Adrenal gland (tissue), 12 donors: ENCODE data around the gene TMA7. TPM values are rescaled to one million over a fixed set of nuclear protein-coding genes. Genes with fewer than 3 reads are reported as not detected.

Source experiments
- DNase-seq, 7 donors: peaks; one replicate each; pipeline ENCODE4 v3.0.0-alpha.2; 2019 to 2020
- H3K27ac ChIP-seq, 5 donors: fragments of 200-600 bp; sonication (generic) in 4 of 5; 1 replicate in 3 of 5; 2 replicates in 2 of 5; pipeline versions ENCODE4 v1.5.1 to v1.8.0; 2016 to 2020; ENCODE audit warnings: mild to moderate bottlenecking in 1 of 5
- H3K27me3 ChIP-seq: fragments of 200-600 bp; 2 replicates; pipeline ENCODE4 v1.8.0; 2021
- H3K36me3 ChIP-seq, 2 donors: fragments of 200-600 bp; replicated peaks in 1 of 2; 1 replicate in 1 of 2; 2 replicates in 1 of 2; pipeline versions ENCODE4 v1.5.1 to v1.8.0; 2018 to 2022
- H3K4me1 ChIP-seq, 2 donors: fragments of 200-600 bp; replicated peaks in 1 of 2; 1 replicate in 1 of 2; 2 replicates in 1 of 2; pipeline versions ENCODE4 v1.5.1 to v1.8.0; 2018 to 2021
- H3K4me3 ChIP-seq, 4 donors: fragments of 200-600 bp; sonication (generic) in 3 of 4; one replicate each; pipeline ENCODE4 v1.5.1; 2016 to 2018
- H3K9me3 ChIP-seq, 3 donors: fragments of 200-600 bp; sonication (generic) in 1 of 3; replicated peaks in 1 of 3; 1 replicate in 2 of 3; 2 replicates in 1 of 3; pipeline versions ENCODE4 v1.5.1 to v1.8.0; 2016 to 2021
- CTCF ChIP-seq, 6 experiments: fragments of 450-650 bp in 4 of 6; fragments of 200-600 bp in 2 of 6; sonication (generic) in 1 of 6; IDR thresholded peaks; 1 replicate in 5 of 6; 2 replicates in 1 of 6; pipeline versions ENCODE4 v1.5.1 to v1.8.0; 2016 to 2021; ENCODE audit warnings: antibody characterized with exemption in 6 of 6, mild to moderate bottlenecking in 2 of 6, moderate library complexity in 1 of 6
- POLR2A ChIP-seq, 2 donors: fragments of 450-650 bp; IDR thresholded peaks; one replicate each; pipeline ENCODE4 v1.6.1; 2017; ENCODE audit warnings: antibody characterized with exemption in 2 of 2, mild to moderate bottlenecking in 2 of 2, moderate library complexity in 1 of 2
- WGBS, 4 donors: extraction: QIAGEN DNeasy Blood & Tissue Kit in 2 of 4; methylation state at CpG; one replicate each; pipeline versions ENCODE4 v1.1.5 to v1.1.7; 2013 to 2017; 5-methylcytosine and 5-hydroxymethylcytosine counted together
- intact Hi-C, 2 donors: fragments of 100-400 bp; cut with DNase I; formaldehyde crosslinking; loops; one replicate each; pipeline versions ENCODE4 v1.14.1 to v1.15.0; 2022 to 2023
- polyA plus RNA-seq, 3 donors: library from polyadenylated mRNA; stranded (reverse); fragments of 200-250 nt in 2 of 3; fragments of 350-450 nt in 1 of 3; fragmentation: Illumina TruSeq in 1 of 3; extraction: RNeasy Lipid Tissue Mini Kit (QIAGEN cat#74804) in 1 of 3; gene quantifications; one replicate each; pipeline ENCODE4 v1.2.3, GENCODE V29; 2013 to 2014
- total RNA-seq, 9 donors: library from RNA; depleted of rRNA in 4 of 9; stranded (reverse); fragments of >200 nt in 4 of 9; fragments of 120-200 nt in 1 of 9; fragmentation: NEBNext Ultra II Directional in 1 of 9; extraction: Animal tissue kit (Norgen Biotek cat#: 25700) in 1 of 9; gene quantifications; one replicate each; pipeline versions ENCODE4 v1.1.0 to v1.2.4, GENCODE V29; 2013 to 2023
- donor health status: healthy with polysubstance abuse.
- donor health status: Bipolar disorder and iron deficiency.
- donor health status: DM: yes; HTN: yes; CAD: no.
- donor health status: DM: no; HTN: no; CAD: no.
- donor health status: DM: no; HTN: no; CAD: no.
- donor health status: DM: yes; HTN: yes; CAD: no.

Gene TMA7
- total and polyA plus RNA-seq, 12 donors, result 177 to 891 (median 284) TPM

- H3K36me3 ChIP-seq, result peaks cover 0 to 17% of the 10 kb centered on the region in 2 donors
- intact Hi-C loops, result no loop called here
- no peak overlapping the region for H3K27ac ChIP-seq
- H3K9me3 ChIP-seq, result no peaks in the 10 kb centered on the region
- DNase-seq, result no peak
- 76 to 90% (median 79%) methylated on average over 7 of the region's 7 CpGs for WGBS, 4 donors
- peaks cover 0 to 1% of the 10 kb centered on the region in 2 donors for H3K4me1 ChIP-seq
- no peaks in the 10 kb centered on the region for H3K27me3 ChIP-seq
- no peak overlapping the region for H3K4me3 ChIP-seq
- TF ChIP-seq POLR2A (IDR thresholded peaks at IDR 0.05) (no peak), CTCF (IDR thresholded peaks at IDR 0.05) (no peak)
Measured at GRCh38 chr3:48492461-48493202, 52.6 kb downstream of the TMA7 start.

GRCh38 chr3:48493203-48493501 is 53.1 kb downstream of the TMA7 start:
- intact Hi-C loops, result no loop called here
- no peaks in the 10 kb centered on the region for H3K4me1 ChIP-seq
- H3K9me3 ChIP-seq, result no peaks in the 10 kb centered on the region
- H3K4me3 ChIP-seq, result no peak overlapping the region
- TF ChIP-seq CTCF (IDR thresholded peaks at IDR 0.05) (no peak), POLR2A (IDR thresholded peaks at IDR 0.05) (no peak)
- H3K27ac ChIP-seq, result no peak overlapping the region
- peaks cover 0 to 17% of the 10 kb centered on the region in 2 donors for H3K36me3 ChIP-seq
- H3K27me3 ChIP-seq, result no peaks in the 10 kb centered on the region
- DNase-seq, result no peak
- WGBS, 4 donors, result 80 to 95% (median 94%) methylated on average over 3 of the region's 3 CpGs

Other genes with a start within 250 kb of the TMA7 start
- under 1 TPM in 1 of 9 donors, not detected in 8; 0.67 TPM for gene CAMP, start 216.8 kb upstream of the TMA7 start, total RNA-seq
- under 1 TPM in 2 of 3 donors, not detected in 1; 0.17 to 0.56 TPM for gene CAMP, start 216.8 kb upstream of the TMA7 start, polyA plus RNA-seq
- gene ZNF589, start 199.2 kb upstream of the TMA7 start, total RNA-seq, result 10 to 100 TPM in 8 of 9 donors, 1 to 10 TPM in 1; 8.7 to 30.9 (median 12.9) TPM
- 10 to 100 TPM in 2 of 3 donors, 1 to 10 TPM in 1; 4.1 to 22.5 (median 11.6) TPM for gene ZNF589, start 199.2 kb upstream of the TMA7 start, polyA plus RNA-seq
- gene NME6, start 138.9 kb upstream of the TMA7 start, total RNA-seq, result 10 to 100 TPM; 17.9 to 40.6 (median 26.0) TPM
- gene NME6, start 138.9 kb upstream of the TMA7 start, polyA plus RNA-seq, result 10 to 100 TPM in 2 of 3 donors, 1 to 10 TPM in 1; 9.7 to 15.5 (median 12.6) TPM
- not detected for gene SPINK8, start 106.6 kb upstream of the TMA7 start, total RNA-seq
- not detected for gene SPINK8, start 106.6 kb upstream of the TMA7 start, polyA plus RNA-seq
- under 1 TPM in 1 of 9 donors, not detected in 8; 0.11 TPM for gene FBXW12, start 68.0 kb upstream of the TMA7 start, total RNA-seq
- under 1 TPM in 2 of 3 donors, not detected in 1; 0.07 to 0.24 TPM for gene FBXW12, start 68.0 kb upstream of the TMA7 start, polyA plus RNA-seq
- gene PLXNB1, start 10.2 kb upstream of the TMA7 start, total RNA-seq, result 10 to 100 TPM in 6 of 9 donors, 1 to 10 TPM in 3; 3.4 to 23.5 (median 11.1) TPM
- 100 to 1,000 TPM in 1 of 3 donors, 10 to 100 TPM in 1, 1 to 10 TPM in 1; 6.1 to 115 (median 45.6) TPM for gene PLXNB1, start 10.2 kb upstream of the TMA7 start, polyA plus RNA-seq
- gene CCDC51, start 138 bp upstream of the TMA7 start, total RNA-seq, result 10 to 100 TPM; 14.3 to 30.4 (median 19.5) TPM
- gene CCDC51, start 138 bp upstream of the TMA7 start, polyA plus RNA-seq, result 10 to 100 TPM in 1 of 3 donors, 1 to 10 TPM in 2; 7.3 to 20.8 (median 8.0) TPM
- 10 to 100 TPM in 1 of 9 donors, 1 to 10 TPM in 8; 5.1 to 15.9 (median 6.8) TPM for gene ATRIP, start 6.5 kb downstream of the TMA7 start, total RNA-seq
- 1 to 10 TPM; 6.7 to 9.1 (median 8.4) TPM for gene ATRIP, start 6.5 kb downstream of the TMA7 start, polyA plus RNA-seq
- 100 to 1,000 TPM; 110 to 167 (median 135) TPM for gene SHISA5, start 63.9 kb downstream of the TMA7 start, total RNA-seq
- gene SHISA5, start 63.9 kb downstream of the TMA7 start, polyA plus RNA-seq, result 10 to 100 TPM; 77.2 to 89.4 (median 85.6) TPM
- gene PFKFB4, start 116.5 kb downstream of the TMA7 start, total RNA-seq, result 10 to 100 TPM in 2 of 9 donors, 1 to 10 TPM in 7; 2.0 to 12.9 (median 4.5) TPM
- gene PFKFB4, start 116.5 kb downstream of the TMA7 start, polyA plus RNA-seq, result 1 to 10 TPM; 1.8 to 5.6 (median 4.5) TPM
- gene UCN2, start 123.5 kb downstream of the TMA7 start, total RNA-seq, result under 1 TPM in 1 of 9 donors, not detected in 8; 0.14 TPM
- under 1 TPM in 2 of 3 donors, not detected in 1; 0.20 to 0.32 TPM for gene UCN2, start 123.5 kb downstream of the TMA7 start, polyA plus RNA-seq
- gene COL7A1, start 155.1 kb downstream of the TMA7 start, total RNA-seq, result 1 to 10 TPM in 8 of 9 donors, under 1 TPM in 1; 0.36 to 6.6 (median 2.3) TPM
- 10 to 100 TPM in 2 of 3 donors, under 1 TPM in 1; 0.35 to 66.9 (median 23.2) TPM for gene COL7A1, start 155.1 kb downstream of the TMA7 start, polyA plus RNA-seq
- 100 to 1,000 TPM; 229 to 418 (median 302) TPM for gene UQCRC1, start 169.4 kb downstream of the TMA7 start, total RNA-seq
- 100 to 1,000 TPM; 201 to 298 (median 227) TPM for gene UQCRC1, start 169.4 kb downstream of the TMA7 start, polyA plus RNA-seq
- not detected for gene TMEM89, start 181.5 kb downstream of the TMA7 start, total RNA-seq
- not detected for gene TMEM89, start 181.5 kb downstream of the TMA7 start, polyA plus RNA-seq
- 10 to 100 TPM in 8 of 9 donors, 1 to 10 TPM in 1; 7.8 to 42.5 (median 17.5) TPM for gene SLC26A6, start 195.2 kb downstream of the TMA7 start, total RNA-seq
- gene SLC26A6, start 195.2 kb downstream of the TMA7 start, polyA plus RNA-seq, result 10 to 100 TPM in 2 of 3 donors, 1 to 10 TPM in 1; 8.3 to 47.2 (median 23.5) TPM
- gene CELSR3, start 222.6 kb downstream of the TMA7 start, total RNA-seq, result 1 to 10 TPM in 6 of 9 donors, under 1 TPM in 3; 0.78 to 3.9 (median 1.4) TPM
- 10 to 100 TPM in 1 of 3 donors, 1 to 10 TPM in 2; 1.4 to 23.5 (median 4.4) TPM for gene CELSR3, start 222.6 kb downstream of the TMA7 start, polyA plus RNA-seq
- 10 to 100 TPM; 21.5 to 78.7 (median 26.9) TPM for gene NCKIPSD, start 245.7 kb downstream of the TMA7 start, total RNA-seq
- 10 to 100 TPM; 14.0 to 29.9 (median 15.7) TPM for gene NCKIPSD, start 245.7 kb downstream of the TMA7 start, polyA plus RNA-seq